Measurements from ENCODE around the gene GAS6.

DNA sequence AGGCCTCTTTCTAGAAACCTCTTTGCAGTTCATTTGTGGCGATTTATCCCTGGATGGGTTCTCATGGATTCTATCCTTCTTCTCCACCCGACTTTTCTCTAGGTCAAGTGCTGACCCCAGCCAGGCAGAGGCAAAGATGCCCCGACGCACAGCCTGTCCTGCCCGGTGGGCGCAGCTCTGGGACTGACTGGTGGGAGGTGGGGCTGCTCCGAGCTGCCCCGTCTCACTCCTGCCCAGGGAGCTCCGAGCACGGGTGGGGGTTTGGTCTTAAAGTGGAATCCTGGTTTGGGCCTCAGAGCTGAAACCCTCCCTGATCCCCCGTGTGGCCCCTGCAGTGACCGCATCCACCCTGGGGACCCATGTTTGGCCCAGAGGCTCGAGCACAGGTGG is 44.5 kb downstream of the GAS6 start:
- no peak for TF ChIP-seq EP300 (conservative IDR thresholded peaks at IDR 0.05; ENCODE audit: poor library complexity, severe bottlenecking)
- TF ChIP-seq CTCF (IDR thresholded peaks at IDR 0.05; ENCODE audit: poor library complexity, severe bottlenecking): no peak
- TF ChIP-seq SMC3 (conservative IDR thresholded peaks at IDR 0.05; ENCODE audit: poor library complexity): no peak
- no peak for TF ChIP-seq EZH2 (IDR thresholded peaks at IDR 0.05; ENCODE audit: borderline replicate concordance, insufficient read depth, low read length, poor library complexity, severe bottlenecking)
- TF ChIP-seq POLR2AphosphoS5 (IDR thresholded peaks at IDR 0.05): no peak
- TF ChIP-seq TAF1 (IDR thresholded peaks at IDR 0.05; ENCODE audit: low read depth): no peak
